Activated T-cell treated with anti-CD3 and anti-CD28 coated beads, Interleukin-2, amount 50 U/mL, for 24 hours (primary cell): Measurements from ENCODE around the gene TBL1X.

ENCODE experiments used
- DNase-seq: peaks from one replicate; pipeline ENCODE4 v3.0.0-alpha.2; 2020
- H3K27ac Mint-ChIP-seq: 2 replicates; pipeline ENCODE4 v1.8.0; 2020; ENCODE audit warnings: mild to moderate bottlenecking, mixed read lengths
- H3K27me3 Mint-ChIP-seq: 2 replicates; pipeline ENCODE4 v1.8.0; 2020; ENCODE audit warnings: mixed read lengths
- H3K36me3 Mint-ChIP-seq: 2 replicates; pipeline ENCODE4 v1.8.0; 2020; ENCODE audit warnings: low read depth, mixed read lengths
- H3K4me1 Mint-ChIP-seq: 2 replicates; pipeline ENCODE4 v1.8.0; 2020; ENCODE audit warnings: low read depth, mixed read lengths
- H3K4me3 Mint-ChIP-seq: 2 replicates; pipeline ENCODE4 v1.8.0; 2020; ENCODE audit warnings: mild to moderate bottlenecking, moderate library complexity, mixed read lengths
- H3K9me3 Mint-ChIP-seq: 2 replicates; pipeline ENCODE4 v1.8.0; 2020; ENCODE audit warnings: mixed read lengths

TBL1X gene

DNA sequence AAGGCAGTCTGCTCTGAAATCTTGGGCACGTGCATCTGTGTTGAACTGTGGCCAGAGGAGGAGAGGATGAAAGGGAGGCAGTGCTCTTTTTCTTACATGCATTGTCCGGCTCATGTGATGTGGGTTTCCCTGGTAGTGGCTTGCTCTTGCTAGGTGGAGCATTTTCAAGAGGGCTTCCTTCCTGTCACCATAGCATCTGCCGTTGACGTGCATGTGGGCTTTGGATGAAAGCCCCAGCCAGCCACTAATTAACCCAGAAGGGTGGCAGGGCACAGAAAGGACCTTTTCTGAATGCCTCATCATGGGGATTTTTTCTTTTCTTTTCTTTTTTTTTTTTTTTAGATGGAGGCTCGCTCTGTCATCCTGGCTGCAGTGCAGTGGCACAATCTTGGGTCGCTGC is 179.5 kb downstream of the TBL1X start:
- H3K4me3 Mint-ChIP-seq: no peak overlapping the region
- peaks cover 37% of the 10 kb centered on the region for H3K4me1 Mint-ChIP-seq
- DNase-seq: no peak
- no peaks in the 10 kb centered on the region for H3K27me3 Mint-ChIP-seq
- H3K9me3 Mint-ChIP-seq: no peaks in the 10 kb centered on the region
- peak overlapping the region; percentile 65 for H3K27ac Mint-ChIP-seq
- H3K36me3 Mint-ChIP-seq: no peaks in the 10 kb centered on the region

DNA sequence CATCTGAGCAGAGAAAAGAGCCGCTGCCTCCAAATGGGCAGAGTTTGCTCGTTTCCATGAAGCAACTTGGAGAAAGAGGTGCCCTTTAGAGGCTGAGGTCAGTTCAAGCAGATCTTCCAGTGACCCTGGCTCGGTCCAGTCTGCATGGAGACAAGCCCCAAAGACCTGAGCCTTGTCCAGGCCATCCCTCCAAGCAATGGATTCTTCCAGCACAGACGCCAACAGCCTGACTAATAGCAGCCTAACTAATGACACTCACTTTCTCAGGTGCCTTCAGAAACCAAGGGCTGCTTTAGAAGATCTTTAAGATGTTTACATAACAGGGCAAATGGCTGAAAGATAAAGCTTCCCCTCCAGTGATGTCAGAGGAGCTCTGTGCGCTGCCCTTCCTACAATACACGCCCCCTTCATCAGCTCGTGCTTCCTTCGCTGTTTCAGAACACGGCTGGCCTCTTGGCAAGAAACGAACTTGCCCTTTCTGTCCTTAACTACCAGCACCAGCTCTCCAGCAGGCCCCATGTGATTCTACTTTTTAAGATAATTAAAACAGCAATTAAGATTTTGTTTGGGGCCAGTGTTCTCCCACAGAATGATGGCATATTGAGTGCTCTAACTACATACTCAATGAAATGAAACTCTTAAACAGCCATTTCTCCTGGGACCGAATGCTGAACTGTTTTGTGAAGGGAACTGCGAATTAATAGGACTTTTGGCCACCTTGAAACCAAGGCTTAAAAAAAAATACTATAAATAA is 181.8 kb downstream of the TBL1X start:
- no peaks in the 10 kb centered on the region for H3K9me3 Mint-ChIP-seq
- peaks cover 2% of the 10 kb centered on the region for H3K27me3 Mint-ChIP-seq
- H3K4me3 Mint-ChIP-seq: no peak overlapping the region
- H3K36me3 Mint-ChIP-seq: no peaks in the 10 kb centered on the region
- peaks cover 32% of the 10 kb centered on the region for H3K4me1 Mint-ChIP-seq
- DNase-seq: no peak
- no peak overlapping the region for H3K27ac Mint-ChIP-seq

DNA sequence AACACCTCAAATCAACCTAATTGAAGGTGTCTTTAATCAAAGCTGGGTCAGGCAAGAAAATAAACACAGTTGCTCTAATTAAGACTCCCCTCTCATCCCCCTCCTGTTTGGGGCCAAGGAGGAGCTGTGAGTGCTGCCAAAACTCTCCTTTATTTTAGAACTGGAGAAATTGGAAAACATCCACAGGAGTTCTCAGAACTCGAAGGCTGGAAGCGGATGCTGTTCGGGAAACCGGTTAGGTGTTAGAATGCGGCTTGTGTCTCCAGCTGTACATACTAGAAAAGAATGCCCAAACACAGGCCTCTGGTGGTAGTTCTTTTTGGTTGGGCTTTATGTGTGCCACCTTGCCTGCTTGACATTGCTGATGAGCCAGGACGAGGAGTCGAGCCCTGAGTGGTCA is 182.6 kb downstream of the TBL1X start:
- Mint-ChIP-seq H3K4me3 (no peak overlapping the region), H3K27ac (no peak overlapping the region), H3K9me3 (no peaks in the 10 kb centered on the region), H3K4me1 (peaks cover 24% of the 10 kb centered on the region), H3K36me3 (peaks cover 2% of the 10 kb centered on the region), H3K27me3 (peaks cover 2% of the 10 kb centered on the region)
- no peak for DNase-seq

DNA sequence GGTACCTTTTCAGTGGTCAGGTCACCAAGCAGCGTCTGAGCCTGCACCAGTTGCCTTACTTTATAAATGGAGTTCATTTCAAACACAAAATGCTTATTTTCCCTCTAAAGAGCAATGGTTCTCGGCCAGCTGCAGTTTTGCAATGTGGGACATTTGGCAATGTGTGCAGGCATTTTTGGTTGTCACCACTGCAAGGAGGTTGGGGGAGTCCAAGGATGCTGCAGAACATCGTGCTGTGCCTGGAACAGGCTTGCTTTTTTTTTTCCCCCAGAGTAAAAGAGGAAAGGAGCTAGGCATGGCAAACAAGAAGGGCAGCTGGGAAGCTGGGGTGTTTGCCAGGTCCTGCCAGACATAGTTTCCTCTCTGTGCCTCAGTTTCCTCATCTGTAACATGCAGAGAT is 185.2 kb downstream of the TBL1X start:
- Mint-ChIP-seq H3K4me1 (no peaks in the 10 kb centered on the region), H3K4me3 (no peak overlapping the region), H3K27me3 (peaks cover 2% of the 10 kb centered on the region), H3K27ac (no peak overlapping the region), H3K9me3 (no peaks in the 10 kb centered on the region), H3K36me3 (peaks cover 17% of the 10 kb centered on the region)
- DNase-seq: no peak

DNA sequence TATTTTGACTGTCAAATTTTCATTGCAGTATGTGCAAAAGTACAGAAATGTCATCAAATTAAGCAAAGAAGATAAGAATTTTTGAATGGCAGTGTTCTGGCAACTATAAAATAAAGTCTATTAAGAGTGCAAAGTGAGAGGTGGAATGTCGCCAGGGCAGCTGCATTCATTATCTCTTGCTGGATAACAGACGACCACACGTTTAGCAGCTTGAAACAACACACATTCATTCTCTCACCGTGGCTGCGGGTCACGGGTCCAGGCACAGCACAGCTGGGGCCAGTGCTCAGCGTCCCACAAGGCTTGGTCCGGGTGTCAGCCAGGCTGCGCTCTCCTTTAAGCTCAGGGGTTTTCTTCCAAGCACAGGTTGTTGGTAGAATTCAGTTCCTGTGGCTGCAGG is 186.9 kb downstream of the TBL1X start:
- peaks cover 2% of the 10 kb centered on the region for H3K27me3 Mint-ChIP-seq
- H3K4me1 Mint-ChIP-seq: no peaks in the 10 kb centered on the region
- no peak overlapping the region for H3K27ac Mint-ChIP-seq
- H3K36me3 Mint-ChIP-seq: peaks cover 32% of the 10 kb centered on the region
- H3K4me3 Mint-ChIP-seq: no peak overlapping the region
- no peaks in the 10 kb centered on the region for H3K9me3 Mint-ChIP-seq
- no peak for DNase-seq

DNA sequence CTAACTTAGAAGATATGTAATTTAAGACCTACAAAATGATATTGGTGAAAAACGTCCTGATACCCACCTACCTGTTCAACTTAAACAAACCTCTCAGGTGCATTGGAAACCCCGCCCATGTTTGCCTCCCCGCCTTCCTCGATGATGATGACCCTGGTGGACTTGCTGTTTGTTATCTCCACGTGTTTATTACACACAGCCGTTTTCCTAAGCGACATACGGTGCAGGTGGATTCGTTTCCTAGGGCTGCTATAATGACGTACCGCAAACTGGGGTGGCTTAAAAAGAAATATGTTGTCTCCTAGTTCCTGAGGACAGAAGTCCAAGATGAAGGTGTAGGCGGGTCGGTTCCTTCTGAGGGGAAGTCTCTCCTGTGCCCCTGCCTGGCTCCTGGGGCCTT is 190.1 kb downstream of the TBL1X start:
- H3K4me3 Mint-ChIP-seq: no peak overlapping the region
- peaks cover 2% of the 10 kb centered on the region for H3K27me3 Mint-ChIP-seq
- no peak for DNase-seq
- H3K4me1 Mint-ChIP-seq: no peaks in the 10 kb centered on the region
- H3K27ac Mint-ChIP-seq: no peak overlapping the region
- H3K9me3 Mint-ChIP-seq: no peaks in the 10 kb centered on the region
- H3K36me3 Mint-ChIP-seq: peaks cover 59% of the 10 kb centered on the region

DNA sequence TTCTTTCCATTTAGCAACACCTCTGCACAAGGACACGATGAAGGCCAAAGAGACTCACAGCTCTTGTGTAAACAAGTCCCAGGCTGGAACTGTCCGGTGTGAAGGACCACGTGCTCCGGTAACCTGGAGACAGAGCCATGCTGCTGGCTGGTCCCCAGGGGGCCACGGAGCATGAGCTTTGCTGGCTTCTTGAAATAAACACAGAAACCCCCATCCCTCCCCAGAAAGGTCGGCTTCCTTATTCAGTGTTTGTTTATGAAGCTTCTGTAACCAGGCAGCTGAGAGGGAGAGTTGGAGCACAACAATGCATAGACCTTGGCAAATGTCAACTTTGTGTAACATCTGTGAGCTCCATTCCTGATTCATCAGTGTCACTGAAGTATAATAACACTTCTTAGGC is 191.4 kb downstream of the TBL1X start:
- Mint-ChIP-seq H3K27me3 (peaks cover under 1% of the 10 kb centered on the region), H3K9me3 (no peaks in the 10 kb centered on the region), H3K27ac (no peak overlapping the region), H3K36me3 (peaks cover 69% of the 10 kb centered on the region), H3K4me3 (no peak overlapping the region), H3K4me1 (no peaks in the 10 kb centered on the region)
- DNase-seq: no peak

DNA sequence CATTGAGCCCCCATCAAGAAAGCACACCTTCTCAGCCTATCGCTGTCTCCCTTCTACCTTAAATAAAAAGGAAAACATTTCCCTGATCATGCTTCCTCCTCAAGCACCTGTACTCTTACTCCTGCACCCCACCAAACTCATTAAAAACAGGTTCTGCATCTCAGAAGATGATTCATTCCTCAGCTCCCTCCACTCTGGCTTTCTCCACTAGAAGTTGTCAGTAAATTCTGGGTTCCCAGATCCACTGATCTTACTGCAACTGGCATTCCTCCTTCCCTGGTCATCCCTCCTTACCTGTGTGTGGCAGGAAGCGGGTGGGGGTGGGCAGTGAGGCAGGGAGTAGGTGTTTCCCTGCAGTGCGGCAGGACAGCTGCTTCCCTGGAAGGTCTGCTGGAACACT is 192.0 kb downstream of the TBL1X start:
- peaks cover 69% of the 10 kb centered on the region for H3K36me3 Mint-ChIP-seq
- no peak for DNase-seq
- no peaks in the 10 kb centered on the region for H3K9me3 Mint-ChIP-seq
- H3K27ac Mint-ChIP-seq: no peak overlapping the region
- no peaks in the 10 kb centered on the region for H3K27me3 Mint-ChIP-seq
- H3K4me3 Mint-ChIP-seq: no peak overlapping the region
- H3K4me1 Mint-ChIP-seq: no peaks in the 10 kb centered on the region

DNA sequence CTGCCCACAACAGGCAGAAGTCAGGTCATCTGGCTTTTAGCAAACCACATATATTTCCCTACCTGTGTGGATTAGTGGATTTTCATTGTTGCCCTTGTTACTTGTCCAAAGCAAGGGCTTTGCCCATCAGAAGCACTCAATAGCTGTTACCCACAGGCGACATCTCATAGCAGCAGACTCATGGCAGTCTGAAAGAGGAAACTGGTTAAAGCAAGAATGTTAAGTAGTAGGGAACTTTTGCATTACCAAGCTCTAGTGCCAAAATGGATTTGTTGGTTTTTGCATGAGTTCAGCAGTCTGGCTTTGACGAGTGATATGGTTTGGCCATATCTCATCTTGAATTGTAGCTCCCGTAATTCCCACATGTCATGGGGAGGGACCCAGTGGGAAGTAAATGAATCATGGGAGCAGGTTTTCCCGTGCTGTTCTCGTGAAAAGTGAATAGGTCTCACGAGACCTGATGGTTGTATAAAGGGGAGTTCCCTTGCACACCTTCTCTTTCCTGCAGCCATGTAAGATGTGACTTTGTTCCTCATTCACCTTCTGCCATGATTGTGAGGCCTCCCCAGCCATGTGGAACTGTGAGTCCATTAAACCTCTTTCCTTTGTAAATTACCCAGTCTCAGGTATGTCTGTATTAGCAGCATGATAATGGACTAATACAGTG is 192.9 kb downstream of the TBL1X start:
- H3K4me3 Mint-ChIP-seq: no peak overlapping the region
- H3K4me1 Mint-ChIP-seq: no peaks in the 10 kb centered on the region
- peaks cover 67% of the 10 kb centered on the region for H3K36me3 Mint-ChIP-seq
- H3K27ac Mint-ChIP-seq: no peak overlapping the region
- no peak for DNase-seq
- H3K27me3 Mint-ChIP-seq: no peaks in the 10 kb centered on the region
- no peaks in the 10 kb centered on the region for H3K9me3 Mint-ChIP-seq

DNA sequence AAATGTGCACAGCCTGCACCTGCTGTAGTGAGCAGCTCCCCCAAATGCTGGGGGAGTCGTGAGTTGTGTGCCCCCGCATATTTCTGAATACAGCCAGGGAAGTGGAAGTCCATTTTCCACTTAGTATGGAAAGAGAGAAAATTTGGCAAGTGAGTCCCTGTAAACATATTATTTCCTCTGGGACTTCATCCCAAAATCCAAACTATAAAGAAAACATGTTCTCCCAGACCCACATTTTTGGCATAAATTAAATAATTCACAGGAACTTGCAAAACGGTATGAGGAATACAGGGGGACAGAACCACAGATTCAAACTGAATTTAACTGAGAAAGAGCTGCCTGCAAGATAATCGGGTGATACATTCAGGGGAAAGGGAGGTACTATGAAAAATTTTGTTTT is 193.6 kb downstream of the TBL1X start:
- no peak overlapping the region for H3K27ac Mint-ChIP-seq
- DNase-seq: no peak
- H3K9me3 Mint-ChIP-seq: no peaks in the 10 kb centered on the region
- no peak overlapping the region for H3K4me3 Mint-ChIP-seq
- H3K27me3 Mint-ChIP-seq: no peaks in the 10 kb centered on the region
- peaks cover 65% of the 10 kb centered on the region for H3K36me3 Mint-ChIP-seq
- H3K4me1 Mint-ChIP-seq: no peaks in the 10 kb centered on the region

DNA sequence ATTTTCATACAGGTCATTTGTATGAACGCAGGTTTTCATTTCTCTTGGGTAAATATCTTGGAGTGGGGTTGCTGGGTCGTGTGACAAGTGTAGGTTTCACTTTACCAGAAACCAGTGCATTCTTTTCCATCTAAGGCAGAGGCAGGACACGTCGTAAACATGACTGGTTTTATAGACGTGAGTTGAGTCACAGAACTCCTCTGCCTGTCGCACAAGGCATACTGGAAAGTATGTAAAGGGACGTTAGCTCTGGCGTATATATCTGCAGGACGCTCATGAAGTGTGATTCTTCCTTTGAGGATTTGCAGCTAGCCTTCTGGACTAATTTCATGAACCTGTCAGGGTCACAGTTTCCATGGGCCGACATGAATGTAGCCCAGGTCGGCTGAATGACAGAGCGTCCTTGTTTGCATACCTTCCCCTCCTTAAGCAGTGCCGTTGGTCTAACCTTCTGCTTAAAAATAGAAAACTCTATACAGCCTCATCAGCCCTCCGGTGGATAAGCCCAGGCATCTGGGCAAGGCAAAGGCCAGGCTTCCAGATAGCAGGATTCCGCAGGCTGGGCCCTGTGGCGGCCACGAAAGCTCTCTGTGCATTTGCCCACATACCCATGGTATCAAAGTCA is 194.8 kb downstream of the TBL1X start:
- H3K27ac Mint-ChIP-seq: no peak overlapping the region
- H3K27me3 Mint-ChIP-seq: no peaks in the 10 kb centered on the region
- H3K9me3 Mint-ChIP-seq: no peaks in the 10 kb centered on the region
- DNase-seq: no peak
- H3K36me3 Mint-ChIP-seq: peaks cover 55% of the 10 kb centered on the region
- no peaks in the 10 kb centered on the region for H3K4me1 Mint-ChIP-seq
- no peak overlapping the region for H3K4me3 Mint-ChIP-seq

DNA sequence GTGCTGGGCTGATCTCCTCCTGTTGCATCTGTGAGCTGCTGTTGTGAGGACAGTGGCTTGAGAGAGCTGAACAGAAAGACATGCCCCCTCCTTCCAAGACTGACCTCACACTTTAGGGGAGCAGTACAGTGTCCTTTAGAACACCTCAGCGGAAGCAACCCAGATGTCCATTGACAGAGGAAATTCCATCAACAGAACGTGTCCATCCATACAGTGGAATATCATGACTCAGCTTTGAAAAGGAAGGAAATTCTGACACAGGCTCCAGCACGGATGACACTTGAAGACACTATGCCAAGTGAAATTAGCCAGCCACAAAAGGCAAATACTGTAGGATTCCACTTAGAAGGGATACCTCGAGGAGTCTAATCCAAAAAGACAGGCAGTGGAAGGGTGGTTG is 197.3 kb downstream of the TBL1X start:
- Mint-ChIP-seq H3K27me3 (no peaks in the 10 kb centered on the region), H3K36me3 (peaks cover 36% of the 10 kb centered on the region), H3K27ac (no peak overlapping the region), H3K4me1 (no peaks in the 10 kb centered on the region), H3K9me3 (no peaks in the 10 kb centered on the region), H3K4me3 (no peak overlapping the region)
- DNase-seq: no peak

DNA sequence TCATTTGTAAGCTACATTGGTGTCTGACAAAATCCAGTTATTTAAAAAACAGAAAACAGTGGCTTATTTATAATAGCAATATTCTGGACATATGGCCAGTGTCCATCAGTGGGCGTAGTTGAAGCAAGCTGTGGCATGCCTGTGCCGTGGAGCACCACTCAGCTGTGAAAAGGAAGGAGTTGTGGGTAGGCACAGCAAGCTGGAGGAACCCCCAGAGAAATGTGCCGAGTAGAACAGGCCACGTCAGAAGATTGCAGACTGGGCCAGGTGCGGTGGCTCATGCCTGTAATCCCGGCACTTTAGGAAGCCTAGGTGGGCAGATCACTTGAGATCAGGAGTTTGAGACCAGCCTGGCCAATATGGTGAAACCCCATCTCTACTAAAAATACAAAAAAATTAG is 198.4 kb downstream of the TBL1X start:
- Mint-ChIP-seq H3K36me3 (peaks cover 27% of the 10 kb centered on the region), H3K4me3 (no peak overlapping the region), H3K27me3 (no peaks in the 10 kb centered on the region), H3K9me3 (no peaks in the 10 kb centered on the region), H3K4me1 (peaks cover 1% of the 10 kb centered on the region), H3K27ac (no peak overlapping the region)
- DNase-seq: no peak

DNA sequence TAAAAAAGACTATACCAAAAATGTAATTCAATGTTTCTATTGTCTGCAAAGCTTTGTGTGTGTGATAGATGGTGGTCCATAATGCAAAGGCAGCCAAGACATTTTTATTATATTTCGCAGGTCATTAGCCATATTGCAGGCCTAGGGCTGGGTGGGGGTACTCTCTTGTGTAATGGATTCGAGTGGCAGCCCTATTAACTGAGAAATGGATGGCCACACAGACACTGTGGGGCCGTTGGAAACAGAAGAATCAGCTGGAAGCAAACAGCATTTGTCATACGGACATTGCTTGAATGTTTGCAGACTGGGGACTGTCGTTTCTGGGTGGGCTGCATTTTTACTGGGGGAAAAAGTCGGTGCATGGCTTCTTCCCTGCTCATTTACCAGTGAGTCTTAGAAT is 199.4 kb downstream of the TBL1X start:
- H3K36me3 Mint-ChIP-seq: peaks cover 22% of the 10 kb centered on the region
- H3K4me1 Mint-ChIP-seq: peaks cover 1% of the 10 kb centered on the region
- DNase-seq: no peak
- no peaks in the 10 kb centered on the region for H3K27me3 Mint-ChIP-seq
- H3K27ac Mint-ChIP-seq: no peak overlapping the region
- no peaks in the 10 kb centered on the region for H3K9me3 Mint-ChIP-seq
- no peak overlapping the region for H3K4me3 Mint-ChIP-seq

DNA sequence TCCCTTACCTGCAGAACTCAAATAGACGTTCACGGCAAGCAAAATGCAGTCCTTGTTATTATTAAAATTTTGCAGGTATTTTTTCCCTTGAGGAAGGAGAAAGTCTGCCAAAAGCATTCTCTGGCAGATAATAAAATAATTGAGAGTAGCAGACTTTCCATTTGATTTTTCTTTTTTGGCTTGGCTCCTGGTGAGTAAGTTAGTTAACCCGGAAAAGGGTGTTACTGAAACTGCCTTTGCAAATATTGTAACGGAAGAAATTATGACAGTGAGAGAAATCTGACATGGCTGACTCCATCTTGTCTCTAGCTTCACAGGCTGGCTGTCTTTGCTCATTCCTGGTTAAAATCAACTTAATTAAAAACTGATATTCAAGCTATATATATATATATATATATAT is 200.3 kb downstream of the TBL1X start:
- Mint-ChIP-seq H3K27ac (no peak overlapping the region), H3K36me3 (peaks cover 16% of the 10 kb centered on the region), H3K4me3 (no peak overlapping the region), H3K9me3 (no peaks in the 10 kb centered on the region), H3K4me1 (peaks cover 1% of the 10 kb centered on the region), H3K27me3 (no peaks in the 10 kb centered on the region)
- DNase-seq: no peak
